Activated T-helper 17 cell treated with anti-CD3 and anti-CD28 coated beads, Interleukin-2, amount 50 U/mL, for 72 hours (primary cell): ENCODE results near the gene CRIP1. TPM values are rescaled to one million over a fixed set of nuclear protein-coding genes. Genes with fewer than 3 reads are reported as not detected.

Experiments used
- total RNA-seq, 2 donors: library from RNA; stranded (reverse); gene quantifications; one replicate each; pipeline ENCODE4 v1.2.3, GENCODE V29; 2022

Gene CRIP1
- total RNA-seq, 2 donors from 2014 or later, result 271 to 358 TPM

Other genes starting within 250 kb of the CRIP1 start
- gene BTBD6, start 238.4 kb upstream of the CRIP1 start, total RNA-seq, result 10 to 100 TPM; 19.5 to 41.3 TPM
- gene BRF1, start 185.9 kb upstream of the CRIP1 start, total RNA-seq, result 10 to 100 TPM; 28.6 to 35.1 TPM
- 10 to 100 TPM; 26.4 to 30.0 TPM for gene PACS2, start 172.1 kb upstream of the CRIP1 start, total RNA-seq
- 1 to 10 TPM in 1 of 2 donors, under 1 TPM in 1; 0.95 to 3.7 TPM for gene TEX22, start 88.3 kb upstream of the CRIP1 start, total RNA-seq
- gene MTA1, start 67.1 kb upstream of the CRIP1 start, total RNA-seq, result 100 to 1,000 TPM in 1 of 2 donors, 10 to 100 TPM in 1; 99.4 to 144 TPM
- gene CRIP2, start 12.1 kb upstream of the CRIP1 start, total RNA-seq, result 1 to 10 TPM in 1 of 2 donors, under 1 TPM in 1; 0.97 to 2.2 TPM
- gene TEDC1, start 4.4 kb downstream of the CRIP1 start, total RNA-seq, result 10 to 100 TPM; 23.3 to 39.1 TPM
- gene TMEM121, start 39.7 kb downstream of the CRIP1 start, total RNA-seq, result 10 to 100 TPM in 1 of 2 donors, 1 to 10 TPM in 1; 2.5 to 12.3 TPM